ENCODE data around the gene TEX2. TPM values are rescaled to one million over a fixed set of nuclear protein-coding genes. Genes with fewer than 3 reads are reported as not detected.
A peak's percentile ranks its signal among the peaks of the same experiment; 100 is the strongest.

The TEX2 gene
- total and polyA plus RNA-seq, 2 of the 13 experiments (the other 11 are each of a cell fraction or from before 2014, with no cell fraction given) = 21.4 to 37.7 TPM

DNA sequence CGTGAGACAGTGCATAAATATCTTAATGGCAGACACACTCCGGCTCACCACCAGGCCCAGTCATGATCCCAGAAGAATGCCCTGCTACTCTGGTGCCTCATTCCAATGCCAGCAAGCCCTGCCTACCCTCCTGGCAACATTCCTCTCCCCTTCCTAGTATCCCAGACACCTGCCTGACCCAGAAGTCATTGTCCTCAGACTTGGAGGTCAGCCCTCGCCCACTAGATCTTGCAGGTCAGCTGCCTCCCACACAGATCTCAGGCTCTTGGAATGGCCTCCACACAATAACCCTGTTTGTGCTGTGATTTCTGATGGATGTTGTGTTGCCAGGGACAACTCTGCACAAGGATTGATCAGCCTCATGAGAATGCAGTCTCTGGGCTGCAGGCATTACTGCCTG, 1.8 kb upstream of the TEX2 start:
- H3K9ac ChIP-seq (ENCODE audit: insufficient read depth, low read depth, low read length) = no peak overlapping the region
- ChIA-PET POLR2A (interaction anchor here (5.2 kb wide), 1 partner anchor 117 kb away, joined by 80 read pairs; no protein-coding TSS in a partner anchor), CTCF (ENCODE audit: low intra/inter-chr PET ratio, low total read pairs) (no interaction called here)
- peaks cover 1 to 14% of the 10 kb centered on the region in 2 experiments; a peak in 3 of 5 replicates for H3K27me3 ChIP-seq (ENCODE audit: control insufficient read depth in 1 of 2, insufficient read depth in 2 of 2, low read length in 2 of 2)
- no peaks in the 10 kb centered on the region for H3K36me3 ChIP-seq (replicated peaks in 1 of 2; ENCODE audit: control insufficient read depth in 1 of 2, insufficient read depth in 2 of 2, low read length in 2 of 2)
- no peaks in the 10 kb centered on the region for H3K9me3 ChIP-seq (ENCODE audit: low read length)
- peaks cover 25% of the 10 kb centered on the region for H3K79me2 ChIP-seq (ENCODE audit: insufficient read depth, low read length)
- H3K27ac ChIP-seq (ENCODE audit: extremely low read length, insufficient read depth, low read length) = no peak overlapping the region
- no peaks in the 10 kb centered on the region for H4K20me1 ChIP-seq (ENCODE audit: insufficient read depth, low read length)
- DNase-seq (ENCODE audit: low spot score) (no peak), ATAC-seq (no peak), FAIRE-seq (no peak)
- intact Hi-C loops (cut with micrococcal nuclease; ENCODE audit: unreplicated experiment) (loop anchor here (5.0 kb wide), 2 partner anchors 48 to 118 kb away; no protein-coding TSS in a partner anchor), in situ Hi-C loops (cut with HindIII; ENCODE audit: extremely low pct_ligation_motif_present, low pct_unique_long_range_greater_than_20kb) (loop anchor here (5.0 kb wide), 1 partner anchor 118 kb away; no protein-coding TSS in a partner anchor)
- peak overlapping the region; percentile 100 for H3K4me2 ChIP-seq (ENCODE audit: low read depth, low read length)
- H2AFZ ChIP-seq (ENCODE audit: low read length) = no peak overlapping the region
- no peak overlapping the region; a peak in 1 of 6 replicates for H3K4me3 ChIP-seq (replicated peaks in 1 of 3; ENCODE audit: insufficient read depth in 1 of 3, low read depth in 2 of 3, low read length in 3 of 3)
- 23% methylated on average over 3 of the region's 3 CpGs for WGBS (ENCODE audit: low lambda C conversion rate)
- H3K4me1 ChIP-seq (ENCODE audit: insufficient read depth, low read length) = peaks cover 55% of the 10 kb centered on the region
- no TSS peak for BruUV-seq (replicated peaks)
- TF ChIP-seq DNMT1 (CRISPR knock-in tag; IDR thresholded peaks at IDR 0.05) (0 out of 2 replicates have a peak, but pooled peaks have one; percentile 32), HNRNPL (IDR thresholded peaks at IDR 0.05; ENCODE audit: low read depth, low read length) (no peak), ZBTB21 (CRISPR knock-in tag; IDR thresholded peaks at IDR 0.05) (no peak), ZNF143 (CRISPR knock-in tag; IDR thresholded peaks at IDR 0.05) (no peak), REXO4 (CRISPR knock-in tag; IDR thresholded peaks at IDR 0.05; ENCODE audit: borderline replicate concordance) (no peak), FOXK2 (IDR thresholded peaks at IDR 0.05) (no peak)
- TF ChIP-seq, protein P1, sequence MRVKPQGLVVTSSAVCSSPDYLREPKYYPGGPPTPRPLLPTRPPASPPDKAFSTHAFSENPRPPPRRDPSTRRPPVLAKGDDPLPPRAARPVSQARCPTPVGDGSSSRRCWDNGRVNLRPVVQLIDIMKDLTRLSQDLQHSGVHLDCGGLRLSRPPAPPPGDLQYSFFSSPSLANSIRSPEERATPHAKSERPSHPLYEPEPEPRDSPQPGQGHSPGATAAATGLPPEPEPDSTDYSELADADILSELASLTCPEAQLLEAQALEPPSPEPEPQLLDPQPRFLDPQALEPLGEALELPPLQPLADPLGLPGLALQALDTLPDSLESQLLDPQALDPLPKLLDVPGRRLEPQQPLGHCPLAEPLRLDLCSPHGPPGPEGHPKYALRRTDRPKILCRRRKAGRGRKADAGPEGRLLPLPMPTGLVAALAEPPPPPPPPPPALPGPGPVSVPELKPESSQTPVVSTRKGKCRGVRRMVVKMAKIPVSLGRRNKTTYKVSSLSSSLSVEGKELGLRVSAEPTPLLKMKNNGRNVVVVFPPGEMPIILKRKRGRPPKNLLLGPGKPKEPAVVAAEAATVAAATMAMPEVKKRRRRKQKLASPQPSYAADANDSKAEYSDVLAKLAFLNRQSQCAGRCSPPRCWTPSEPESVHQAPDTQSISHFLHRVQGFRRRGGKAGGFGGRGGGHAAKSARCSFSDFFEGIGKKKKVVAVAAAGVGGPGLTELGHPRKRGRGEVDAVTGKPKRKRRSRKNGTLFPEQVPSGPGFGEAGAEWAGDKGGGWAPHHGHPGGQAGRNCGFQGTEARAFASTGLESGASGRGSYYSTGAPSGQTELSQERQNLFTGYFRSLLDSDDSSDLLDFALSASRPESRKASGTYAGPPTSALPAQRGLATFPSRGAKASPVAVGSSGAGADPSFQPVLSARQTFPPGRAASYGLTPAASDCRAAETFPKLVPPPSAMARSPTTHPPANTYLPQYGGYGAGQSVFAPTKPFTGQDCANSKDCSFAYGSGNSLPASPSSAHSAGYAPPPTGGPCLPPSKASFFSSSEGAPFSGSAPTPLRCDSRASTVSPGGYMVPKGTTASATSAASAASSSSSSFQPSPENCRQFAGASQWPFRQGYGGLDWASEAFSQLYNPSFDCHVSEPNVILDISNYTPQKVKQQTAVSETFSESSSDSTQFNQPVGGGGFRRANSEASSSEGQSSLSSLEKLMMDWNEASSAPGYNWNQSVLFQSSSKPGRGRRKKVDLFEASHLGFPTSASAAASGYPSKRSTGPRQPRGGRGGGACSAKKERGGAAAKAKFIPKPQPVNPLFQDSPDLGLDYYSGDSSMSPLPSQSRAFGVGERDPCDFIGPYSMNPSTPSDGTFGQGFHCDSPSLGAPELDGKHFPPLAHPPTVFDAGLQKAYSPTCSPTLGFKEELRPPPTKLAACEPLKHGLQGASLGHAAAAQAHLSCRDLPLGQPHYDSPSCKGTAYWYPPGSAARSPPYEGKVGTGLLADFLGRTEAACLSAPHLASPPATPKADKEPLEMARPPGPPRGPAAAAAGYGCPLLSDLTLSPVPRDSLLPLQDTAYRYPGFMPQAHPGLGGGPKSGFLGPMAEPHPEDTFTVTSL (CRISPR knock-in tag; IDR thresholded peaks at IDR 0.05; ENCODE audit: borderline replicate concordance) = no peak
- TF ChIP-seq, protein P2, sequence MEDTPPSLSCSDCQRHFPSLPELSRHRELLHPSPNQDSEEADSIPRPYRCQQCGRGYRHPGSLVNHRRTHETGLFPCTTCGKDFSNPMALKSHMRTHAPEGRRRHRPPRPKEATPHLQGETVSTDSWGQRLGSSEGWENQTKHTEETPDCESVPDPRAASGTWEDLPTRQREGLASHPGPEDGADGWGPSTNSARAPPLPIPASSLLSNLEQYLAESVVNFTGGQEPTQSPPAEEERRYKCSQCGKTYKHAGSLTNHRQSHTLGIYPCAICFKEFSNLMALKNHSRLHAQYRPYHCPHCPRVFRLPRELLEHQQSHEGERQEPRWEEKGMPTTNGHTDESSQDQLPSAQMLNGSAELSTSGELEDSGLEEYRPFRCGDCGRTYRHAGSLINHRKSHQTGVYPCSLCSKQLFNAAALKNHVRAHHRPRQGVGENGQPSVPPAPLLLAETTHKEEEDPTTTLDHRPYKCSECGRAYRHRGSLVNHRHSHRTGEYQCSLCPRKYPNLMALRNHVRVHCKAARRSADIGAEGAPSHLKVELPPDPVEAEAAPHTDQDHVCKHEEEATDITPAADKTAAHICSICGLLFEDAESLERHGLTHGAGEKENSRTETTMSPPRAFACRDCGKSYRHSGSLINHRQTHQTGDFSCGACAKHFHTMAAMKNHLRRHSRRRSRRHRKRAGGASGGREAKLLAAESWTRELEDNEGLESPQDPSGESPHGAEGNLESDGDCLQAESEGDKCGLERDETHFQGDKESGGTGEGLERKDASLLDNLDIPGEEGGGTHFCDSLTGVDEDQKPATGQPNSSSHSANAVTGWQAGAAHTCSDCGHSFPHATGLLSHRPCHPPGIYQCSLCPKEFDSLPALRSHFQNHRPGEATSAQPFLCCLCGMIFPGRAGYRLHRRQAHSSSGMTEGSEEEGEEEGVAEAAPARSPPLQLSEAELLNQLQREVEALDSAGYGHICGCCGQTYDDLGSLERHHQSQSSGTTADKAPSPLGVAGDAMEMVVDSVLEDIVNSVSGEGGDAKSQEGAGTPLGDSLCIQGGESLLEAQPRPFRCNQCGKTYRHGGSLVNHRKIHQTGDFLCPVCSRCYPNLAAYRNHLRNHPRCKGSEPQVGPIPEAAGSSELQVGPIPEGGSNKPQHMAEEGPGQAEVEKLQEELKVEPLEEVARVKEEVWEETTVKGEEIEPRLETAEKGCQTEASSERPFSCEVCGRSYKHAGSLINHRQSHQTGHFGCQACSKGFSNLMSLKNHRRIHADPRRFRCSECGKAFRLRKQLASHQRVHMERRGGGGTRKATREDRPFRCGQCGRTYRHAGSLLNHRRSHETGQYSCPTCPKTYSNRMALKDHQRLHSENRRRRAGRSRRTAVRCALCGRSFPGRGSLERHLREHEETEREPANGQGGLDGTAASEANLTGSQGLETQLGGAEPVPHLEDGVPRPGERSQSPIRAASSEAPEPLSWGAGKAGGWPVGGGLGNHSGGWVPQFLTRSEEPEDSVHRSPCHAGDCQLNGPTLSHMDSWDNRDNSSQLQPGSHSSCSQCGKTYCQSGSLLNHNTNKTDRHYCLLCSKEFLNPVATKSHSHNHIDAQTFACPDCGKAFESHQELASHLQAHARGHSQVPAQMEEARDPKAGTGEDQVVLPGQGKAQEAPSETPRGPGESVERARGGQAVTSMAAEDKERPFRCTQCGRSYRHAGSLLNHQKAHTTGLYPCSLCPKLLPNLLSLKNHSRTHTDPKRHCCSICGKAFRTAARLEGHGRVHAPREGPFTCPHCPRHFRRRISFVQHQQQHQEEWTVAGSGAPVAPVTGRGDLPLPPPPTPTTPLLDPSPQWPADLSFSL (CRISPR knock-in tag; IDR thresholded peaks at IDR 0.05) = 0 out of 2 replicates have a peak, but pooled peaks have one; percentile 44
- TF ChIP-seq, protein P3, sequence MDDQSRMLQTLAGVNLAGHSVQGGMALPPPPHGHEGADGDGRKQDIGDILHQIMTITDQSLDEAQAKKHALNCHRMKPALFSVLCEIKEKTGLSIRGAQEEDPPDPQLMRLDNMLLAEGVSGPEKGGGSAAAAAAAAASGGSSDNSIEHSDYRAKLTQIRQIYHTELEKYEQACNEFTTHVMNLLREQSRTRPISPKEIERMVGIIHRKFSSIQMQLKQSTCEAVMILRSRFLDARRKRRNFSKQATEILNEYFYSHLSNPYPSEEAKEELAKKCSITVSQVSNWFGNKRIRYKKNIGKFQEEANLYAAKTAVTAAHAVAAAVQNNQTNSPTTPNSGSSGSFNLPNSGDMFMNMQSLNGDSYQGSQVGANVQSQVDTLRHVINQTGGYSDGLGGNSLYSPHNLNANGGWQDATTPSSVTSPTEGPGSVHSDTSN (CRISPR knock-in tag; IDR thresholded peaks at IDR 0.05; ENCODE audit: borderline replicate concordance) = no peak

All from HepG2 (cell line).